Measurements from ENCODE around the gene HAVCR2.

DNA sequence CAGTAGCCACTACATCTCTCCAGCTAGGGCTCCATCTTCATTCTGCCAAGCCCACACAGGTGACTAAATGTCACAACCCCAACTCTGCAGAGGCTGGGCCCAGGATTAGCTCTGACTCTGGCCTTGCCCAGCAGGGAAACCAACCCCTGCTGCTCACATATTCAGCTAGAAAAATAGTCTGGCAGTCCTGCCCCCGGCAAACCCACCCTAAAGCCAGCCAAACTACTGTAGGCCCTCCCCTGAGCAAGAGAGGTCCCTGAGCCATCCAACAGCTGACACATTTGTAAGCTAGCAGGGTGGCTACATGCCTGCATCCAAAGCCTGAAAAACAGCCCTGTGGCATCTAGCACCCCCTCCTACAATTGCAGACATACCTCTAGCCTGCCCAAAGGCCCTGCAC, 11.3 kb upstream of the HAVCR2 start:
- no peak for TF ChIP-seq EZH2phosphoT487 (IDR thresholded peaks at IDR 0.05; ENCODE audit: low read depth, severe bottlenecking, unreplicated experiment)
- TF ChIP-seq, protein P1, sequence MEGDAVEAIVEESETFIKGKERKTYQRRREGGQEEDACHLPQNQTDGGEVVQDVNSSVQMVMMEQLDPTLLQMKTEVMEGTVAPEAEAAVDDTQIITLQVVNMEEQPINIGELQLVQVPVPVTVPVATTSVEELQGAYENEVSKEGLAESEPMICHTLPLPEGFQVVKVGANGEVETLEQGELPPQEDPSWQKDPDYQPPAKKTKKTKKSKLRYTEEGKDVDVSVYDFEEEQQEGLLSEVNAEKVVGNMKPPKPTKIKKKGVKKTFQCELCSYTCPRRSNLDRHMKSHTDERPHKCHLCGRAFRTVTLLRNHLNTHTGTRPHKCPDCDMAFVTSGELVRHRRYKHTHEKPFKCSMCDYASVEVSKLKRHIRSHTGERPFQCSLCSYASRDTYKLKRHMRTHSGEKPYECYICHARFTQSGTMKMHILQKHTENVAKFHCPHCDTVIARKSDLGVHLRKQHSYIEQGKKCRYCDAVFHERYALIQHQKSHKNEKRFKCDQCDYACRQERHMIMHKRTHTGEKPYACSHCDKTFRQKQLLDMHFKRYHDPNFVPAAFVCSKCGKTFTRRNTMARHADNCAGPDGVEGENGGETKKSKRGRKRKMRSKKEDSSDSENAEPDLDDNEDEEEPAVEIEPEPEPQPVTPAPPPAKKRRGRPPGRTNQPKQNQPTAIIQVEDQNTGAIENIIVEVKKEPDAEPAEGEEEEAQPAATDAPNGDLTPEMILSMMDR (IDR thresholded peaks at IDR 0.05; ENCODE audit: poor library complexity), result no peak
- TF ChIP-seq EZH2 (IDR thresholded peaks at IDR 0.05; ENCODE audit: borderline replicate concordance), result no peak
